ENCODE measurements around the gene SV2A. TPM values are rescaled to one million over a fixed set of nuclear protein-coding genes. Genes with fewer than 3 reads are reported as not detected.

Gene SV2A
- total RNA-seq, 1 experiment from 2014 or later = 4.7 TPM

GRCh38 chr1:149929856-149930255 is 12.2 kb upstream of the SV2A start:
- no peak overlapping the region for H3K4me3 ChIP-seq (ENCODE audit: low read depth, low read length)
- ChIA-PET POLR2A (no interaction called here), CTCF (no interaction called here)
- no TSS peak for BruUV-seq (replicated peaks)
- intact Hi-C loops (cut with micrococcal nuclease; ENCODE audit: unreplicated experiment) = no loop called here
- Mint-ChIP-seq H3K9me3 (ENCODE audit: unreplicated experiment) (no peaks in the 10 kb centered on the region), H3K4me3 (ENCODE audit: unreplicated experiment) (no peak overlapping the region), H3K36me3 (ENCODE audit: insufficient read depth, unreplicated experiment) (peaks cover 42% of the 10 kb centered on the region), H3K27me3 (ENCODE audit: insufficient read depth, unreplicated experiment) (no peaks in the 10 kb centered on the region), H3K4me1 (ENCODE audit: low read depth, unreplicated experiment) (peaks cover 7% of the 10 kb centered on the region), H3K27ac (ENCODE audit: unreplicated experiment) (no peak overlapping the region)
- no peak for TF ChIP-seq CTCF (IDR thresholded peaks at IDR 0.05; ENCODE audit: insufficient read depth in 1 of 2, low read depth in 1 of 2, low read length in 1 of 2, severe bottlenecking in 1 of 2, unreplicated experiment in 1 of 2)
- peaks cover 9% of the 10 kb centered on the region for H3K4me1 ChIP-seq
- no peak for DNase-seq
- H3K36me3 ChIP-seq (ENCODE audit: control insufficient read depth, insufficient read depth, low read length) = no peaks in the 10 kb centered on the region; the same call in 1 of the 2 replicates
- H3K9me3 ChIP-seq = no peaks in the 10 kb centered on the region
- no peaks in the 10 kb centered on the region for H3K27me3 ChIP-seq (replicated peaks; ENCODE audit: control insufficient read depth, insufficient read depth, low read length)

GRCh38 chr1:149928401-149928724 is 10.7 kb upstream of the SV2A start:
- intact Hi-C loops (cut with micrococcal nuclease; ENCODE audit: unreplicated experiment) = loop anchor here (1.0 kb wide), 1 partner anchor 40 kb away; no protein-coding TSS in a partner anchor
- TF ChIP-seq CTCF (IDR thresholded peaks at IDR 0.05; ENCODE audit: insufficient read depth in 1 of 2, low read depth in 1 of 2, low read length in 1 of 2, severe bottlenecking in 1 of 2, unreplicated experiment in 1 of 2) = no peak
- CTCF ChIA-PET = interaction anchor here (0.7 to 1.6 kb wide), 5 partner anchors 9 to 259 kb away, joined by 3 to 5 read pairs (median 4); a partner anchor contains a TSS
- H3K9me3 ChIP-seq = no peaks in the 10 kb centered on the region
- H3K27ac Mint-ChIP-seq (ENCODE audit: unreplicated experiment) = peak overlapping the region; percentile 94
- DNase-seq = no peak
- peaks cover 52% of the 10 kb centered on the region for H3K36me3 Mint-ChIP-seq (ENCODE audit: insufficient read depth, unreplicated experiment)
- H3K27me3 ChIP-seq (replicated peaks; ENCODE audit: control insufficient read depth, insufficient read depth, low read length) = no peaks in the 10 kb centered on the region
- H3K9me3 Mint-ChIP-seq (ENCODE audit: unreplicated experiment) = no peaks in the 10 kb centered on the region
- peaks cover 9% of the 10 kb centered on the region for H3K4me1 ChIP-seq
- H3K4me1 Mint-ChIP-seq (ENCODE audit: low read depth, unreplicated experiment) = peaks cover 11% of the 10 kb centered on the region
- BruUV-seq (replicated peaks) = no TSS peak
- peak overlapping the region; percentile 91 for H3K4me3 Mint-ChIP-seq (ENCODE audit: unreplicated experiment)
- H3K27me3 Mint-ChIP-seq (ENCODE audit: insufficient read depth, unreplicated experiment) = no peaks in the 10 kb centered on the region
- H3K36me3 ChIP-seq (ENCODE audit: control insufficient read depth, insufficient read depth, low read length) = peaks cover 2% of the 10 kb centered on the region; the same call in 1 of the 2 replicates
- peak overlapping the region; percentile 99 for H3K4me3 ChIP-seq (ENCODE audit: low read depth, low read length)
- POLR2A ChIA-PET = interaction anchor here (0.8 to 1.2 kb wide), 7 partner anchors 8 to 768 kb away, joined by 3 to 21 read pairs (median 4); partner anchors contain the start of genes GOLPH3L and MTMR11

- no peaks in the 10 kb centered on the region for H3K27me3 ChIP-seq (replicated peaks; ENCODE audit: control insufficient read depth, insufficient read depth, low read length)
- Mint-ChIP-seq H3K27ac (ENCODE audit: unreplicated experiment) (peak within 1 kb of the TSS; percentile 94), H3K9me3 (ENCODE audit: unreplicated experiment) (no peaks in the 10 kb centered on the region), H3K27me3 (ENCODE audit: insufficient read depth, unreplicated experiment) (no peaks in the 10 kb centered on the region), H3K4me1 (ENCODE audit: low read depth, unreplicated experiment) (peaks cover 11% of the 10 kb centered on the region), H3K36me3 (ENCODE audit: insufficient read depth, unreplicated experiment) (peaks cover 57% of the 10 kb centered on the region), H3K4me3 (ENCODE audit: unreplicated experiment) (peak within 1 kb of the TSS; percentile 91)
- peaks cover 9% of the 10 kb centered on the region for H3K4me1 ChIP-seq
- H3K4me3 ChIP-seq (ENCODE audit: low read depth, low read length) = peak within 1 kb of the TSS; percentile 99
- ChIA-PET POLR2A (interaction anchor here (0.8 to 1.2 kb wide), 7 partner anchors 9 to 769 kb away, joined by 3 to 21 read pairs (median 4); partner anchors contain the start of genes GOLPH3L and MTMR11), CTCF (interaction anchor here (0.7 to 1.6 kb wide), 5 partner anchors 10 to 260 kb away, joined by 3 to 5 read pairs (median 4); a partner anchor contains a TSS)
- TF ChIP-seq CTCF (IDR thresholded peaks at IDR 0.05; ENCODE audit: insufficient read depth in 1 of 2, low read depth in 1 of 2, low read length in 1 of 2, severe bottlenecking in 1 of 2, unreplicated experiment in 1 of 2) = no peak
- peaks cover 2% of the 10 kb centered on the region; the same call in 1 of the 2 replicates for H3K36me3 ChIP-seq (ENCODE audit: control insufficient read depth, insufficient read depth, low read length)
- H3K9me3 ChIP-seq = no peaks in the 10 kb centered on the region
- peak; percentile 94 to 95 for DNase-seq
- intact Hi-C loops (cut with micrococcal nuclease; ENCODE audit: unreplicated experiment) = loop anchor here (1.0 kb wide), 2 partner anchors 28 to 39 kb away; partner anchors contain the start of gene BOLA1
- TSS peak; percentile 96 for BruUV-seq (replicated peaks)
Measured at GRCh38 chr1:149927563-149928400, 10.1 kb upstream of the SV2A start, which contains the start of gene SF3B4. Gene SF3B4 (minus strand): TSS chr1:149927803. CDS start chr1:149927759, 44 bp downstream.
